Measurements from ENCODE around the gene GLB1L.

GLB1L gene

DNA sequence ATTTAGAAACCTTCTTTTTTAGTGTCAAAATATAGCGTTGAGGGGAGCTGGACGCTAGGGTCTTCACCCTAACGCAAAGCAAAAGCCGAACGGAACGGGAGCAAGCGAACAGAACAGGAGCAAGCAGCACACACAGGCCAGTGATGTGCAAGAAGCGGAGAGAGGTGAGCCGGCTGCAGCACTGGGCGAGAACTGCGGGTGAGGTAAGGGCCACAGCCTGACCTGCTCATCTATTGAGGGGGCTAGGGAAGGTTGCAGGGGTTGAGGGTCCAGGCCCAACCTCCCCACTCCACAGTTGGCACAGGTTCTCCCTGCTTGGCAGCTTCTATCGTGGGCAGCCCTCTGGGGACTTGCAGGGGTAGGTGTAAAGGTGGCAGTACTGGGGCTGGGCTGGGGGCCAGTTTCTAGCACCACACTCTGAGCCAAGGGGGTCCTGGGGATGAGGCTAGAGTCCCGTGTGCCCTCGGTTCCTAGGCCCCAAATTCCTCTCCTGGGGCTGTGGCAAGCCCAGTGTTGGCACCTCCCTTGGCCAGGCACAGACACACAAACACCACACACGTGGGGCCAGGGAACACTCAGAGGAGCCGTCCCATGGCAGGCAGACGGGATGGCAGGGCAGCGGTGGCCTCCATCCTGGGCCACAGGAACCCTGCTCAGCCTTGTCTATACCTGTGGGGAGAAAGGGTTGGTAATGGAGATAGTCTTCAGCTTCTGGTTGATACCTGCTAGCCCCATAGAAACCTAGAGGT, 25.3 kb downstream of the GLB1L start:
- no peak for DNase-seq

DNA sequence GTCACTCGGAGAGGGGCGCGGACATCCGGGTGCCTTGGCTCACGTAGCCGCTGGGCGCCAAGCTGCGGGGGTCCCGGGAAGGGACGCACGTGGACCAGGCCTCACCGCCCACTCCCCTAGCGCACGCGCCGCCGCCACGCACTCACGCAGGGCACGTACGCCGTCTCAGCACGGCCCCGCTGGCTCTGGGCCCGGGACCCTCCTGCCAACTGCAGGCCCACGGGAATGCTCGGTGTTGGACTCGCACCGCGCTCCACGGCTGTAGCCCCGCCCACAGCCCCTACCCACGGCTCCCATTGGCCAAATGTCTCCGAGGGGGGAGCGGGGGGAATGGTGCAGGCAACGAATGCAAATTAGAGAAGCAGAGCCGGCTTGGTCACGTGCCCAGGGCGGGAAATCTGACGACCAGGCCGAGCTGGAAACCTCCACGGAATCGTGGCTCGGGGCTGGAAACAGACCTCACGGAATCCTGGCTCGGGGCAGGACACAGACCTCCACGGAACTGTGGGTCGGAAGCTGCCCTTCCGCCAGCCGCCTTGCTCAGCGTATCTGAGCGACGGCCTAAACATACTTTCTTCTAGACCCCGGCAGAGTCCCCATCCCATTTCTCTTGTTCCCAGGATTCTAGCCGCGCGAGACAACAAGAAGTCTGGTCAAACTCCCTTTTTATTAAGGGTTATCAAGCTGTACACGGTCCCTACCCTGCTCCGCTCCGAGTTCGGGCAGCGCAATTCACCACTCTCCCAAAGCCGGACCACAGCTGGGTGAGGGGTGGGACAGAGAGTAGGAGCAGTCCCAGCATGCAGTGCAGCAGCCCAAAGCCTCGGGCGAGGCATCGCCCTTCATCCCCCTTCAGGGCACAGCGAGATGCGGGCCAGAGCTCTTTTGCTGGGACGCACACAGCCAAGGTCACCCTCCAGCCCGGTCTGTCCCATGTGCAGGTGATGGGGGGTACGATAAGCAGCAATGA, 26.2 kb downstream of the GLB1L start, which contains the start of gene ABCB6:
ABCB6 (minus strand) TSS at position 227 of the 970 bp plus-strand sequence. CDS start 285 bp downstream, outside the sequence.
- peak; percentile 92 for DNase-seq

DNA sequence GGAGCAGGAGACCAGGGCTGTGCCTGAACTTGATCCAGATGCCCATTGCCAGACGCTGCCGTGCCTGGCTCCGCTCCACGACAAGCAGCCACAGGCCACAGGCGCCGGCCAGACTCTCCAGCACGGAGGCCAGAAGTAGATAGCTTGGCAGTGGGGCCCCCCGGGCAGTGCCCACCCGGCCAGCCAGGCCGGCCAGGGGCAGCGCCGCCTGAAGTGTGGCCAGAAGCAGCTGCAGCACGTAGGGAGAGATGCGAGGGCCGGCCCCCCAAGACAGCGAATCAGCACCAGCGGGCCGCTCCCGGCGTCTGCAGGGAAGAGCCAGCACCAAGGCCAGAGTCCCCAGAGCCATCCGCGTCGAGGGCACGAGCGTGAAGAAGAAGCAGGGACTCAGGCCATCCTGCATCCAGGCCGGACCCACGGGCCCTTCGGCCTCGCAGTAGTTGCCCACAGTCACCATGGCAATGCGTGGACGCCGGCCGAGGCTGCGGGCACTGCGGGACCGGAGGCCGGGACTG, 27.0 kb downstream of the GLB1L start:
- peak; percentile 46 for DNase-seq

DNA sequence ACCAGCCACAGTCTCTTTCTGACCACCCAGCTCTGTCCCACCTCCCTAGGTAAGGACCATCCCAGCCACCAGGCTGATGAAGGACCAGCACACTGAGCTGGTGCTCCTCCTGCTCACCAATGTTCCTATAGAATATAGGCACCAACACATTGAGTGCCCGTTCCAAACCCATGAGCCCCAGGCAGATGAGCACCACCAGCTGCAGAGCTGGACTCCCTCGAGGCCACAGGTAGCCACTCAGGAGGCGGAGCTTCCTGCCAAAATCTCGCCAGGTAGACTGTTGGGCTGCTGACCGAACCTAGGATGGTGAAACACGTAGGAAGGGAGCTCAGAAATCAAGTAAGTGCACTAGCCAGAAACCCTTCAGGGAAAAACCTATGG, 28.7 kb downstream of the GLB1L start:
- no peak for DNase-seq

DNA sequence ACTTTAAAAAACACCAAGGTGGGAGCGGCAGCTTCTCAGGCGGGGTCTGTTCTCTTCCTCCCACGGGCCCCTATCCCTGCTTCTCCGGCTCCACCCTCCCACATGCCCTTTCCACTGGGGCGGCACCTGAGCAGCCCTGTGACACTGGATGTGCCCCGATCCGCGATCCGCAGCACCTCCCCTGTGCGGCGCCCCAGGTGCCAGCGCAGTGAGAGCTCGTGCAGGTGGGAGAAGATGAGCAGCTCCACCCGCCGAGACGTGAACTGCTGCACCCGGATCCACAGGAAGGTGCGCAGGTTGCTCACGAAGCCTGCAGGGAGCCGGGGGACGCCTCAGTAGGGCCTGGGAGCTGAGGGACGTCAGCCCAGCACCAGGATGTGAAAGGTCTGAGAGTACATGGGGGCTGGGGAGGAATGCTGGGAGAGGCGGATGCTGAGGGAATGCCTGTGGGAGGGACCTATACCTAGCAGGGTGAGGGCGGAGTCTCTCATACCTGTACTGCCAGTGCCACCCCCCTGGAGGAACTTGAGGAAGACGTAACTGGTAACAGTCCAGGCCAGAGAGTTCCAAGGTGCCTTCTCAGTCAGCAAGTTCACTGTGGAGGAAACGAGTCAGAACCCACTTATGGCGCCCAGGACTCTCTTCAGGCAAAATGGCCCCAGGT, 29.2 kb downstream of the GLB1L start:
- no peak for DNase-seq

DNA sequence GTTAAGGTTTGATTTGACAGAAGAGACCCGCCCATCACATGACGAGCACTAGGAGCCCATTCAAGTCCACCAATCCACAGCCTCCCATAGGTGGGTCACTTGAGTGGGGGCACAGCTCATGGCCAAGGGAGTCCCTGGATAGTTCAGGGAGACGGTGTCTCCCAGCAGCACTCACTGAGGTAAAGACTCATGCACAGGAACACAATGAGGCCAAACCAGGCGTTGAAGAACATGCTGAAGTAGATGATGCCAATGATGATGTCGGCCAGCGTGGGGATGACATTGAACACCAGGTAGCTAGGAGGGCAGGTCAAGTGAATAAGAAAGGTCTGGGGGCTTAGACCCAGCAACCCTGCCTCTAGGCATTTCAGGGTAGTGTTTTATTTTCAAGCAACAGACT, 30.5 kb downstream of the GLB1L start:
- DNase-seq: no peak

DNA sequence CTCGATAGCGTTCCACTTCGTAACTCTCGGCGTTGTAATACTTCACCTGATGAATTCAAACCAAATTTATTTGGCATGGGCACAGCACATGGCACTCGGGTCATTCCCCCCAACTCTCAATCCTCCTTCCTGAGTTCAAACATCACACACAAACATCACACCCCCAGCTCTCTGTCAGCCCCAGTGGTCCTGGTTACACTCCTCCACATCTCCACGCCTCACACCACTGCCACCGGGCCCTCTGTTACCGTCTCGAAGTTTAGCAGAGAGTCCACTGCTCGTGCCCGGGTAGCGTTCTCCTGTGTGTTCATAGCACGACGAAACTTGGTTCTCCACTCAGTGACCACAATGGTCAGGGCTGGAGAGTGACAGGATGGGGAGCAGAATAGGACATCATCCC, 31.1 kb downstream of the GLB1L start:
- DNase-seq: no peak

DNA sequence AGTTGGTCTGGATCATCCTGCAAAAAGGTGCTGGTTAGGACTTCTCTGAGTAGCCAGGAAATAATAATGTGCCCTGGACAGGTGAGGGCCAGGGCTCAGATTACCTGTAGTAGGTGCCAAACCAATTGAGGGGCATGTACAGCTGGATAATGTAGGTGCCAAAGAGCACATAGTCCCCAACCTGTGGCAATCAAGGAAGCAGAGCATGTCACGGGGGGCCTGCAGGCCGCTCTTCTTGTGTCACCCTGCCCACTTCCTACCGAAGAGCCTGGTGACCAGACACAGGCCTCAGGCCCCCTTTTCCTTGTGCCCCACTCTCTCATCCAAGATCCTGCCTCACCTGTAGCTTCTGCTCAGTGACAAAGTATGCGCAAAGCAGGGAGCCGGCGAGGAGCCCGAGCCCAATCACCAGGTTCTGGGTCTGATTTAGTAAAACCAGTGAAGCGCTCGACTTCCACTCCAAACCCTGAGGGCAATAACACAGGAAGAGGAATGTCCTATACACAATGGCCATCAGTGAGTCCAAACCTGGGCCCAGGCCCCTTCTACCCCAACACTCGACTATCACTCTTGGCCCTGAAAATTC, 31.7 kb downstream of the GLB1L start:
- DNase-seq: no peak

DNA sequence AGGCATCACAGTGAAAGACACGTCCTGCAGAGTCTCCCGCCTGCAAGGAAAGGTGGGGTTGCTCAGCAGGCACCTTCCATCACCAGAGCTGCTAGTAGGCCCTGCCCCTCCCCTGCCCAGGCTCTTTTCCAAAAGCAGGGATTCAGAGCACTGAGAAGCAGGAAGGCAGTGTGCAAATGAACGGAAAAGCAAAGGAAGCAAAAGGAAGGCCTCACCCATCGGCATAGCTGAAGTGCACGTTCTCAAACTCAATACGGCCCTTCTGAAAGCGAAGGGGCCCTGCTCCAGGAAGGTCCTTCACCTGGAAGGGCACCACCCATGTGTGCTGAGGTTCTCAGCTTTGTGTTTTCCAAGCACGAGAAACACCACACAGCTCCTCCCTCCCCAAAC, 32.2 kb downstream of the GLB1L start:
- no peak for DNase-seq

DNA sequence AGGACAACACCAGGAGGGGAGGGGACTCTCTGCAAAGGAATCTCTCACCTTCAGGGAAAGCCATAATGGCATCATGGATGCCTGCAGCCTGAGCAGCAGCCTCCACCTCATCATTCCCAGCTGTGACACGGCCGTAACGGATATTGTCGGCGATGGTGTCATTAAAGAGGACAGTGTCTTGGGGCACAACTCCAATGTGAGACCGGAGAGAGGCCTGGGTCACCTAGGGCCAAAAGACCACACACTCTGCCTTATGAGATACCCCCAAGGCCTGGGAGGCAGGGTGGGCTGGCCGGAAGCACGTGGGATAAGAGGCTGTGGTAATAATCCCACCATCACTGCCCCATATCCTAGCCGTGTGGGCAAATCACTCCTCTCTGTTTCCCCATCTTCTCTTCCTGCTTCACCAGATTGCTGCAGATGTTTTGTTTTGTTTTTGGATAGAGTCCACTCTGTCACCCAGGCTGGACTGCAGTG, 34.3 kb downstream of the GLB1L start:
- DNase-seq: no peak

DNA sequence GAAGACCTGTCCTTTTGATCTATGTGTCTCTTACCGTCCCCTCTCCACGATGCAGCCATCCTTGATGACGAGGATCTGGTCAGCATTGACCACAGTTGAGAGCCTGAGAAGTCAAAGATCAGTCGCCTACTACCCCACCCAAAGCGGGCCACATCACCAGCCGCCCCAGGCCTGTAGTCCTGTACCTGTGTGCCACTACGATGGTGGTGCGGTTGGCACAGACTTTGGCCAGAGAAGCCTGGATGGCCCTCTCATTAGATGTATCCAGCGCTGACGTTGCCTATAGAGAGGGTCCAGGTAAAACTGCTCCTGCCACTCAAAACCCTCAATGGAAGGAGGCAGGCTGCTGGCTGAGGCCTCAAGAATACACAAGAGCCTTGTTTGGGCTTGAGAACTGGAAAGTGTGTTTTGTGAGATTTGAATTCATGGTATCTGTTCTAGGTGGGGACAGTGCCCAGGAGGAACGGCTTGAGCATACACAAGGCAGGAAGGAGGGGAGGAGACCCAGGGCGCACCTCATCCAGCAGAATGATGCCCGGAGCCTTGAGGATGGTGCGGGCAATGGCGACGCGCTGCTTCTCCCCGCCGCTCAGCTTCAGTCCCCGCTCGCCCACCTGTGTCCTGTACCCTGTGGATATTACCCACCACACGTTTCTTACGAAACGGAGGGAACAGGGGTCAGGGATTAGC, 34.9 kb downstream of the GLB1L start:
- DNase-seq: no peak

DNA sequence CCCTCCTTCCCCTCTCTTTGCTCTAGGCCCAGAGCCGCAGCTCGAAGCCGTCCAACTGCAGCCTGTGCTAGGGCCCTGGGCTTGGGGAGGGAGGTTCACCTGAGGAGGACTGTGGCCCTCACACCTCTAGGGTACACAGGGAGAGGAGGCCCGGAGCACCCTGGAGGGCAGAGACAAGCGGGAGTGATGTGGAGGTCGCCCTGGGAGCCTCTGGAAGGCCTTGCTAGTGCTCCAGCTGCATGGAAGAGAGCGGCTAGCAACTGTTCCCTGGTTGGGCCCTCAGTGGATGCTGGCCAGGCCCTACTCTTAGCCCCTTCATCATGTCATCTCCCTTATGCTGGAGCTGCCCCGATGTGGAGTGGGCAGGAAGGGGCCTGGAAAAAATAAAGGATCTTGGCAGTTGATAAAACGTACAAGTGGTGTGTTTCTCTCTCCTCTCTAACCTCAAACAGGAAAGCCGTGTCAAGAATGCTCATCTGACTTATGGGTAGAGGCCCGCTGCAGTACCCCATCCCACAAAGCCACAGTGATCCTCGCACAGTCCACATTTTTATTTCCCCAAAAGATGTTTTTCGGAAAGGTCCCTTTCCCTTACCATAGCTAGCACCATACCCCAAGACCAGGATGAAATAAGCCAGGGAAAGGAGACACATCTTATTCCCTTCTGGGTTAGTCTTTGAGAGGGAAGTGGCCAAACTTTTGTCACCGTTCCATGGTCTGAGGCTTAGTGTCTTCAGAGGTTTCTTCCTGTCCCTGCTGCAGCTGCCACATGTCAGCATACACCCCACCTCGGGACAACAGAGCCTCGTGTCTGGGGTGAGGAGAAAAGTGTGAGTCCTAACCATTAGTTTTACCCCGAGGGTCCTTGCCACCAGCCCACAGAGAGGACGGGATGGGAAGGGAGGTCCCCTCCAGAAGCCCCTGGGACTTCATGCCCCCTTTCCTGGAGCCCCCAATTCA, 35.7 kb downstream of the GLB1L start:
- no peak for DNase-seq

DNA sequence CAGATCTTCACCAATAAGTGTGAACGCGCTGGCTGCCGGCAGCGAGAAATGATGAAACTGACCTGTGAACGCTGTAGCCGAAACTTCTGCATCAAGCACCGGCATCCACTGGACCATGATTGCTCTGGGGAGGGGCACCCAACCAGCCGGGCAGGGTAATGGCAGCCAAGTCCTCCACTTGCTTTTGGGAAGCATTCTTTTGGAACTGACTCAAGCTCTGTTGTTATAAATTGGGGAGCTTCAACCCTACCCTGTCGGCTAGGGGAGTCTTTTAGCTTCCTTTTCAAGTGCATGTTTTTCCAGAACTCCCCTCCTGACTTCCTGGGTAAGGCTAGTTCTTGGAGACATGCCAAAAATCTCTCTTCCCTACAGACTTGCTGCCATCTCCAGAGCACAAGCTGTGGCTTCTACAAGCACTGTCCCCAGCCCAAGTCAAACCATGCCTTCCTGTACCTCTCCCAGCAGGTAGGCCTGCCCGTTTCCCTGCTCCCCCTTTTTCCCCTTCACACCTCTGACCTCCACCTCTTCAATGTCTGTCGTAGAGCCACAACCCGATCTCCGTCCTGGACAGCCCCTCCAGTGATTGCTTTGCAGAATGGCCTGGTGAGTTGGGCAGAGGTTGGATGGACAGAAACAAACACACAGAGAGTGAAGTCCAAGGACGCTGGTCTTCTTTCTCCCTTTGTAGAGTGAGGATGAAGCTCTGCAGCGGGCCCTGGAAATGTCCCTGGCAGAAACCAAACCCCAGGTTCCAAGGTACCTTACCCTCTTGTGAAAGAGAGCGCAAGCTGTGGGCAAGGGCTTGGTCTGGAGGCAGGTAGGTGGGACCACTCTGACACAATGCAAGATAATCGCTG, 37.1 kb downstream of the GLB1L start:
- peak; percentile 34 for DNase-seq

DNA sequence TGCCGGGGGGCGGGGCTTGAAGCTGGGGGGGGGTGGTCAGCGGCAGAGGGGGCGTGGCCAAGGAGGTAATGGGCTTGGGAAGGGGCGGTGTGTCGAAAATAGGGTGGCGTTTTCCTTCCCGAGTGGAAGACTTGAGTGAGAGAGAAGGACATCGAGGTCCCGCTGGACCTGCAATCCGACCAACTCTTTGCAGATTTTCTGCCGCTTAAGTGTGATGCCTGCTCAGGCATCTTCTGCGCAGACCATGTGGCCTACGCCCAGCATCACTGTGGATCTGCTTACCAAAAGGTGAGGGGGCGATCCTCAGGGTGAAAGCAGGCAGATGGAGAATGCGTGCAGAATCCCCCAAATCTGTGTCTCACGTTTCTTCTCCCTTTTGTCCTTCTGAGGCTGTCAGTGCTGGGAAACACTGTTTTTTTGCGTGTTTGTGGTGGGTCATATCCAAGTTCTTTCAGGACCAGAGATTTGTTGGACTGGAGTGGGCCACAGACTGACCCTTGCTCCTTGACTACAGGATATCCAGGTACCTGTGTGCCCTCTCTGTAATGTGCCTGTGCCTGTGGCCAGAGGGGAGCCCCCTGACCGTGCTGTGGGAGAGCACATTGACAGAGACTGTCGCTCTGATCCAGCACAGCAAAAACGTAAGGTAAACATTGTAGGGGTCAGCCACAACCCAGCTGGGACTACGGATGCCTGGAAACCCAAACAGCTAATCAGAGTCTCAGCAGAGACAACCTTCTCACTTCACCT, 37.9 kb downstream of the GLB1L start:
- DNase-seq: no peak

DNA sequence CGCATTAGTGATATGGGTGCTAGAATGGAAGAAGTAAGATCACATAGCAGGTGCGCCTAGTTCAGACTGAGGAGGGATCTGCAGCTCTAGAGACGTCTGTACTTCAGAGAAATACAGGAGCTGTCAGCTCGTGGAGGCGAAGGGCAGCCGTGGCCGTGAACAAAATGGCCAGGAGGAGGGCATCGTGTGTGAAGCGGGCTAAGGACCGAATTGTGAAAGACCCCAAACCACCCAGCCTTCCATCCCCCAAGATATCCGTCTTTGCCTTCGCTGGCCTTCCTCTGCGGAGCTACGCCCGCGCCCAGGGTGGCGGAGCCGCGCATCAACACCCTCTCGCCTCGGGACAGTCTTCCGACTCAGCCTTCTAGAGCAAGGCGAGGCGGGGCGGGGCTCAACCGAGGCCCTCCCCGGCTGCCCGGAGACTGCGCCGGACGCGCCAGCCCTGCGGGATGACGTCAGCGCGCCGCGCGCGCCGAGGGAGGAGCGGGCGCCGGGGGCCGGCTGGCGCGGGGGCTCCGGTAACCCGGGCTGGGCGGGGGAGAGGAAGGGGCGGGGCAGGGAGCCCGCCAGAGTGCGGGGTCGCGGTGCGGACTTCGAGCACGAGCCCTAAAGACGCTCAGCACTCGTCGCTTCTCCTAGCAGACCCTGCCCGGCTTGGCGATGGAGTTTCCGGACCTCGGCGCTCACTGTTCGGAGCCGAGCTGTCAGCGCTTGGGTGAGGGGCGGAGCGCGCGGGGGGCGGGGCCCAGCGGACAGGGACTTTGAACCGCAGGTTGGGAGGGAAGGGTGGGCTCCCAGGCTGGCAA, 38.7 kb downstream of the GLB1L start, which contains the start of gene ZFAND2B:
ZFAND2B (plus strand) TSS at position 455 of the 806 bp plus-strand sequence; CDS start at position 661, 206 bp downstream.
- DNase-seq: peak; percentile 79

DNA sequence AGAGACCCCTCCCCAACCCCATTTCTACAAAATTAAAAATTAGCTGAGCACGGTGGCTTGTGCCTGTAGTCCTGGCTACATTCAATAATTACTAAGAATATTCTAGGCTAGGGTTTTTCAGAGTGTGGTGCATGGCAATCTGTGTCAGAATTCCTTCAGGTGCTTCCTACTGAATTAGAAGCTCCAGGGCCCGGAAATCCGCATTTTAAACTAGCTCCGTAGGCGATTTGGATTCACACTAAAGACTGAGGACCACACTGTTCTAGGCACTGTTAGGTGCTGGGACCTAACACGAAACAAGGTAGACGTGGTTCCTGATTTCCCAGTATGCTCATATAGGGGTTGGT, 39.3 kb downstream of the GLB1L start:
- no peak for DNase-seq

DNA sequence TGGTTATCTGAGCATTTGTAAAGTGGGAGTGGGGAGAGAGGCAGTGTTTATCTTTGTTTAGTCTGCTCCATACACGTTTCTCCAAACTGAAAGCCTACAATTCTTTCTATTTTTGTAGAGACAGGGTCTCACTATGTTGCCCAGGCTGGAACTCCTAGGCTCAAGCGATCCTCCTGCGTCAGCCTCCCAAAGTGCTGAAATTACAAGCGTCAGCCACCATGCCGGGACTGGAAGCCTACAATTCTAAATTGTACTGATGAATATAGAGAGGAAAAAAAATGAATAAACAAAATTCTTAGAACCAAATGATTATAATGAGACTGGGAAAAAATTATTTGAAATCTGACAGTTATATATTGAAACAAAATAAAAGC, 40.1 kb downstream of the GLB1L start:
- no peak for DNase-seq
